GM10266 (cell line): ENCODE data around the gene SOX18.

Experiments
- DNase-seq: peaks from one replicate; pipeline ENCODE4 v3.0.0; 2012; ENCODE audit errors: extremely low spot score
- CTCF ChIP-seq: IDR thresholded peaks from 2 replicates; pipeline ENCODE4 v1.5.1; 2012; ENCODE audit warnings: mild to moderate bottlenecking, low read depth; ENCODE audit not compliant: control insufficient read depth, insufficient read depth; ENCODE audit errors: missing control alignments

The SOX18 gene

GRCh38 chr20:64083804-64084684, 34.6 kb upstream of the SOX18 start, which contains the start of gene LKAAEAR1:
Gene LKAAEAR1 (minus strand): TSS chr20:64084398. CDS start chr20:64084219, 179 bp downstream.
- no peak for DNase-seq
- TF ChIP-seq CTCF: no peak

GRCh38 chr20:64083378-64083803, 34.0 kb upstream of the SOX18 start:
- peak; percentile 88 for TF ChIP-seq CTCF
- DNase-seq: peak; percentile 86

GRCh38 chr20:64082820-64083377, 33.5 kb upstream of the SOX18 start:
- no peak for TF ChIP-seq CTCF
- DNase-seq: no peak

- no peak for TF ChIP-seq CTCF
- no peak for DNase-seq
Observed at GRCh38 chr20:64082126-64082731, 32.8 kb upstream of the SOX18 start.

GRCh38 chr20:64081624-64081964, 32.2 kb upstream of the SOX18 start:
- no peak for TF ChIP-seq CTCF

GRCh38 chr20:64080813-64081623, 31.6 kb upstream of the SOX18 start:
- no peak for TF ChIP-seq CTCF
- no peak for DNase-seq

More at GRCh38 chr20:64081624-64081964, 32.2 kb upstream of the SOX18 start:
- no peak for DNase-seq
